K562 (cell line): ENCODE measurements around the gene FOXK2. TPM values are rescaled to one million over a fixed set of nuclear protein-coding genes. Genes with fewer than 3 reads are reported as not detected.
A peak's percentile ranks its signal among the peaks of the same experiment; 100 is the strongest.

ENCODE experiments used
- CREB3 ChIP-seq: fragments of 450-650 bp; conservative IDR thresholded peaks from 2 replicates; pipeline ENCODE4 v1.6.1; 2016; ENCODE audit warnings: missing genetic modification characterization, low read depth, mild to moderate bottlenecking, missing compliant biosample characterization, moderate library complexity
- EHMT2 ChIP-seq: fragments of 450-650 bp; IDR thresholded peaks from 2 replicates; pipeline ENCODE4 v1.6.1; 2018; ENCODE audit warnings: antibody characterized with exemption
- HDAC8 ChIP-seq: fragments of 450-650 bp; IDR thresholded peaks from 2 replicates; pipeline ENCODE4 v1.6.1; 2016; ENCODE audit warnings: mild to moderate bottlenecking, missing genetic modification characterization, moderate library complexity, missing compliant biosample characterization
- HMGXB4 ChIP-seq: sonication (generic); formaldehyde crosslinking; IDR thresholded peaks from 2 replicates; pipeline ENCODE4 v1.8.1; 2023; ENCODE audit warnings: mild to moderate bottlenecking, missing genetic modification reagents
- KDM2B ChIP-seq: fragments of 250-450 bp; sonication (Bioruptor Pico); IDR thresholded peaks from 2 replicates; pipeline ENCODE4 v1.8.0; 2021; ENCODE audit warnings: mild to moderate bottlenecking, moderate library complexity
- MEF2D ChIP-seq: conservative IDR thresholded peaks from 2 replicates; pipeline ENCODE4 v1.6.1; 2016; ENCODE audit warnings: low read depth, missing genetic modification characterization, missing compliant biosample characterization
- NKRF ChIP-seq: fragments of 450-650 bp; IDR thresholded peaks from 2 replicates; pipeline ENCODE4 v1.6.1; 2016; ENCODE audit warnings: borderline replicate concordance
- ZBTB43 ChIP-seq: sonication (generic); formaldehyde crosslinking; IDR thresholded peaks from 2 replicates; pipeline ENCODE4 v1.8.0; 2023; ENCODE audit warnings: mild to moderate bottlenecking, missing genetic modification reagents
- ZC3H11A ChIP-seq: IDR thresholded peaks from 2 replicates; pipeline ENCODE4 v1.6.1; 2012; ENCODE audit warnings: low read depth, low read length, improper control_type of control experiment
- ZFP36 ChIP-seq: fragments of 150-350 bp; IDR thresholded peaks from 2 replicates; pipeline ENCODE4 v1.6.1; 2018; ENCODE audit warnings: low read length, low read depth; ENCODE audit not compliant: partially characterized antibody
- ZNF165 ChIP-seq: fragments of 250-450 bp; sonication (Bioruptor Pico); IDR thresholded peaks from 2 replicates; pipeline ENCODE4 v1.4.0; 2020; ENCODE audit warnings: borderline replicate concordance
- ZNF277 ChIP-seq: fragments of 250-450 bp; sonication (Bioruptor Pico); IDR thresholded peaks from 2 replicates; pipeline ENCODE4 v1.8.0; 2022; ENCODE audit warnings: inconsistent platforms, mild to moderate bottlenecking, moderate library complexity, borderline replicate concordance
- ZNF431 ChIP-seq: sonication (generic); formaldehyde crosslinking; IDR thresholded peaks from 2 replicates; pipeline ENCODE4 v1.8.0; 2022; ENCODE audit warnings: mild to moderate bottlenecking, missing genetic modification reagents
- polyA plus RNA-seq, 8 experiments: library from polyadenylated mRNA; depleted of rRNA in 4 of 8; stranded (reverse) in 5 of 8; unstranded in 3 of 8; fragments of >200 nt; fragmentation: Nextera tagmentation in 2 of 8; fragmentation: Illumina TruSeq in 1 of 8; extraction: Ambion mirVana in 2 of 8; extraction: Trizol in 1 of 8; gene quantifications; 2 replicates each; pipeline versions ENCODE4 v1.2.1 to v1.2.3, GENCODE V29; 2011 to 2014; ENCODE audit warnings: inconsistent platforms in 1 of 8, missing spikeins in 1 of 8
- total RNA-seq, 7 experiments: library from RNA; depleted of rRNA in 6 of 7; stranded (reverse); fragments of >200 nt in 6 of 7; fragmentation: Illumina TruSeq in 2 of 7; extraction: Trizol in 2 of 7; gene quantifications; 2 replicates each; pipeline versions ENCODE4 v1.2.1 to v1.2.3, GENCODE V29; 2011 to 2021; ENCODE audit warnings: low replicate concordance in 1 of 7
- TF ChIP-seq, protein P1 (sequence below): fragments of 450-650 bp; IDR thresholded peaks from 2 replicates; pipeline ENCODE4 v1.6.1; 2018; ENCODE audit warnings: mild to moderate bottlenecking, low read depth; ENCODE audit not compliant: partially characterized antibody
- TF ChIP-seq, protein P2 (sequence below): sonication (generic); formaldehyde crosslinking; IDR thresholded peaks from 2 replicates; pipeline ENCODE4 v1.8.1; 2023; ENCODE audit warnings: mild to moderate bottlenecking, missing genetic modification reagents, moderate library complexity

Gene FOXK2
- total and polyA plus RNA-seq, 9 of the 15 experiments (the other 6 are each of a cell fraction or from before 2014, with no cell fraction given), result 3.0 to 86.0 (median 44.1) TPM

DNA sequence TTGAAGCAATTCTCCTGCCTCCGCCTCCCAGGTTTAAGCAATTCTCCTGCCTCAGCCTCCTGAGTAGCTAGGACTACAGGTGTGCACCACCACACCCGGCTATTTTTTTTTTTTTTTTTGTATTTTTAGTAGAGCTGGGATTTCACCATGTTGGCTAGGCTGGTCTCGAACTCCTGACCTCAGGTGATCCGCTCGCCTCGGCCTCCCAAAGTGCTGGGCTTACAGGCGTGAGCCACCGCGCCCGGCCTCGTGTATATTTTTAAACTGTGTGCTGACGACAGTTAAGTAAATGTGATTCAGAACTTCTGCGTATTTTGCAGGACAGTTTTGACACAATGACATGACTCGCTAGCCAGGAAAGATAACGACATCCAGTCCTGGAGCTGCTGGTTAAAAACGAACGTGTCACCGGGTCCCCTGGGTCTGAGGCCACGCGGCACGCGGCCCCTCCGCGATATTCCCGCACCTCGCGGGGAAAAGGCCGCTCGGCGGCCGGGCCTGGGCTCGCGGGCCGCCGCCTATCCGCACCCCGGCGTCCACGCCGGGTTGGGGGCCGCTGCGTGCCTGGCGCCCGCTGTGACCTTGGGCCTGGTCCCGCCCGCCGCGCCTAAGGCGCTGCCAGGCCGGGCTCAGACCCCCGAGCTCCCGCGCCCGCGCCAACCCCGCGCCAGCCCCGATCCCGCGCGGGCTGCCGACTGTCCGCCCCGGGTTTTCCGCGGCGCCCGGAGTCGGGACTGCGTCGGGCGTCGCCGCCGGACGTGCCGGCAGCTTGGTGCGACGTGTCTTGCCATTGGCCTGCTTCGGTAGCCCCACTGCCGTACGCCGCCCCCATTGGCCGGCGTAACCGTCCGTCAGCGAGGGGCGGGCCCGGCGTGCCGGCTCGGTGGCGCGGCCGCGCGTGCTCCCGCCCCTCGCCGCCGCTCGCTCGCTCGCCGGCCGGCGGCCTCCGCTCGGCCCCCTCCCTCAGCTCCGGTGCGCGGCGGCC lies at the start of gene FOXK2 (continued):
- TF ChIP-seq NKRF (peak; percentile 83), ZBTB43 (CRISPR knock-in tag) (0 out of 2 replicates have a peak, but pooled peaks have one; percentile 47), ZFP36 (no peak), ZC3H11A (no peak), ZNF165 (CRISPR knock-in tag) (no peak), CREB3 (tag) (no peak), KDM2B (no peak), HMGXB4 (CRISPR knock-in tag) (peak; percentile 95), ZNF277 (no peak), ZNF431 (CRISPR knock-in tag) (no peak), EHMT2 (no peak), MEF2D (tag) (peak; percentile 42; the same call in 1 of the 2 replicates), HDAC8 (tag) (peak; percentile 91)
- TF ChIP-seq, protein P1, sequence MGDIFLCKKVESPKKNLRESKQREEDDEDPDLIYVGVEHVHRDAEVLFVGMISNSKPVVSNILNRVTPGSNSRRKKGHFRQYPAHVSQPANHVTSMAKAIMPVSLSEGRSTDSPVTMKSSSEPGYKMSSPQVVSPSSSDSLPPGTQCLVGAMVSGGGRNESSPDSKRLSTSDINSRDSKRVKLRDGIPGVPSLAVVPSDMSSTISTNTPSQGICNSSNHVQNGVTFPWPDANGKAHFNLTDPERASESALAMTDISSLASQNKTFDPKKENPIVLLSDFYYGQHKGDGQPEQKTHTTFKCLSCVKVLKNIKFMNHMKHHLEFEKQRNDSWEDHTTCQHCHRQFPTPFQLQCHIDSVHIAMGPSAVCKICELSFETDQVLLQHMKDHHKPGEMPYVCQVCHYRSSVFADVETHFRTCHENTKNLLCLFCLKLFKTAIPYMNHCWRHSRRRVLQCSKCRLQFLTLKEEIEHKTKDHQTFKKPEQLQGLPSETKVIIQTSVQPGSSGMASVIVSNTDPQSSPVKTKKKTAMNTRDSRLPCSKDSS, result no peak
- TF ChIP-seq, protein P2, sequence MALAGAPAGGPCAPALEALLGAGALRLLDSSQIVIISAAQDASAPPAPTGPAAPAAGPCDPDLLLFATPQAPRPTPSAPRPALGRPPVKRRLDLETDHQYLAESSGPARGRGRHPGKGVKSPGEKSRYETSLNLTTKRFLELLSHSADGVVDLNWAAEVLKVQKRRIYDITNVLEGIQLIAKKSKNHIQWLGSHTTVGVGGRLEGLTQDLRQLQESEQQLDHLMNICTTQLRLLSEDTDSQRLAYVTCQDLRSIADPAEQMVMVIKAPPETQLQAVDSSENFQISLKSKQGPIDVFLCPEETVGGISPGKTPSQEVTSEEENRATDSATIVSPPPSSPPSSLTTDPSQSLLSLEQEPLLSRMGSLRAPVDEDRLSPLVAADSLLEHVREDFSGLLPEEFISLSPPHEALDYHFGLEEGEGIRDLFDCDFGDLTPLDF (CRISPR knock-in tag), result peak; percentile 73
